Kidney capillary endothelial cell (primary cell): ENCODE results near the gene SHH.
"Not testable (repeated sequence)": the region's sequence is repeated elsewhere in the genome, so short reads cannot be mapped to it uniquely, and the experiment has no call there.

Experiments used
- DNase-seq: peaks from one replicate; pipeline ENCODE4 v3.0.0-alpha.2; 2018; ENCODE audit warnings: low spot score

Gene SHH

GRCh38 chr7:155819186-155819585 is 6.9 kb upstream of the SHH start:
- DNase-seq, result no peak

- DNase-seq, result no peak
These were observed 6.5 kb upstream of the SHH start for GRCh38 chr7:155818820-155819168.

- DNase-seq, result no peak
These were observed 6.0 kb upstream of the SHH start for GRCh38 chr7:155818154-155818819.

- not testable (repeated sequence) for DNase-seq
These were observed 5.3 kb upstream of the SHH start for GRCh38 chr7:155817515-155817914.

GRCh38 chr7:155816996-155817395 is 4.7 kb upstream of the SHH start:
- DNase-seq, result no peak

GRCh38 chr7:155816192-155816508 is 3.9 kb upstream of the SHH start:
- DNase-seq, result no peak

- no peak for DNase-seq
These were observed 3.3 kb upstream of the SHH start for GRCh38 chr7:155815332-155816191.

GRCh38 chr7:155814316-155815276 is 2.3 kb upstream of the SHH start:
- DNase-seq, result no peak

GRCh38 chr7:155813546-155814315 is 1.5 kb upstream of the SHH start:
- DNase-seq, result no peak

- no peak for DNase-seq
These were observed 862 bp upstream of the SHH start for GRCh38 chr7:155813125-155813524.

- no peak for DNase-seq
These were observed 736 bp downstream of the SHH start for GRCh38 chr7:155811560-155811894.

- DNase-seq, result no peak
These were observed 1.3 kb downstream of the SHH start for GRCh38 chr7:155810770-155811559.

GRCh38 chr7:155809947-155810769 is 2.1 kb downstream of the SHH start:
- no peak for DNase-seq

- DNase-seq, result no peak
These were observed 2.8 kb downstream of the SHH start for GRCh38 chr7:155809332-155809946.

- DNase-seq, result no peak
These were observed 3.5 kb downstream of the SHH start for GRCh38 chr7:155808549-155809331.

GRCh38 chr7:155807789-155808548 is 4.3 kb downstream of the SHH start:
- no peak for DNase-seq

- no peak for DNase-seq
These were observed 5.1 kb downstream of the SHH start for GRCh38 chr7:155807065-155807671.
